Measurements from ENCODE around the gene ANTXR1.

- TF ChIP-seq CTCF (IDR thresholded peaks at IDR 0.05 in 2 of 3, conservative IDR thresholded peaks at IDR 0.05 in 1 of 3; ENCODE audit: borderline replicate concordance in 1 of 3, insufficient read depth in 1 of 3, low read depth in 2 of 3, low read length in 2 of 3) (no peak), EZH2 (IDR thresholded peaks at IDR 0.05) (no peak), MAX (IDR thresholded peaks at IDR 0.05) (no peak)
These were observed 120.9 kb downstream of the ANTXR1 start for GRCh38 chr2:69133898-69134297.

Data from HCT116 (cell line).